ENCODE results near the gene TIMM21.

GRCh38 chr18:74163019-74163660, 14.8 kb downstream of the TIMM21 start:
- TF ChIP-seq POLR2A (IDR thresholded peaks at IDR 0.05; ENCODE audit: extremely low read depth, insufficient read length): no peak
- TF ChIP-seq MYC (IDR thresholded peaks at IDR 0.05; ENCODE audit: low read depth, low read length): no peak
